Measurements from ENCODE around the gene SRSF4. TPM values are rescaled to one million over a fixed set of nuclear protein-coding genes. Genes with fewer than 3 reads are reported as not detected.
"Not testable (repeated sequence)": the region's sequence is repeated elsewhere in the genome, so short reads cannot be mapped to it uniquely, and the experiment has no call there.

SRSF4 gene
- total RNA-seq, 1 donor from 2014 or later = 34.5 TPM

- FAIRE-seq (peak; percentile 60), DNase-seq (ENCODE audit: low read depth) (no peak)
- Histone ChIP-seq H3K27me3 (ENCODE audit: control insufficient read depth, insufficient read depth, low read length) (no peaks in the 10 kb centered on the region), H3K36me3 (ENCODE audit: control insufficient read depth, insufficient read depth, low read length) (peaks cover 2% of the 10 kb centered on the region), H3K4me3 (ENCODE audit: low read depth, low read length) (no peak overlapping the region)
- no peak for TF ChIP-seq CTCF (IDR thresholded peaks at IDR 0.05; ENCODE audit: insufficient read depth, low read length, severe bottlenecking)
These were observed 42.7 kb upstream of the SRSF4 start for GRCh38 chr1:29224356-29224837.

- FAIRE-seq (no peak), DNase-seq (ENCODE audit: low read depth) (no peak)
- H3K4me3 ChIP-seq (ENCODE audit: low read depth, low read length) = no peak overlapping the region
- no peaks in the 10 kb centered on the region for H3K27me3 ChIP-seq (ENCODE audit: control insufficient read depth, insufficient read depth, low read length)
- TF ChIP-seq CTCF (IDR thresholded peaks at IDR 0.05; ENCODE audit: insufficient read depth, low read length, severe bottlenecking) = no peak
- peaks cover 2% of the 10 kb centered on the region for H3K36me3 ChIP-seq (ENCODE audit: control insufficient read depth, insufficient read depth, low read length)
These were observed 41.8 kb upstream of the SRSF4 start for GRCh38 chr1:29223521-29223920.

- no peak for TF ChIP-seq CTCF (IDR thresholded peaks at IDR 0.05; ENCODE audit: insufficient read depth, low read length, severe bottlenecking)
- Histone ChIP-seq H3K4me3 (ENCODE audit: low read depth, low read length) (no peak overlapping the region), H3K36me3 (ENCODE audit: control insufficient read depth, insufficient read depth, low read length) (peaks cover 2% of the 10 kb centered on the region), H3K27me3 (ENCODE audit: control insufficient read depth, insufficient read depth, low read length) (no peaks in the 10 kb centered on the region)
- DNase-seq (ENCODE audit: low read depth) (no peak), FAIRE-seq (no peak)
These were observed 41.0 kb upstream of the SRSF4 start for GRCh38 chr1:29222686-29223085.

GRCh38 chr1:29222260-29222659 lies 40.6 kb upstream of the SRSF4 start:
- not testable (repeated sequence) for DNase-seq (ENCODE audit: low read depth); H3K36me3 ChIP-seq (ENCODE audit: control insufficient read depth, insufficient read depth, low read length); H3K4me3 ChIP-seq (ENCODE audit: low read depth, low read length); H3K27me3 ChIP-seq (ENCODE audit: control insufficient read depth, insufficient read depth, low read length); FAIRE-seq

- no peaks in the 10 kb centered on the region for H3K27me3 ChIP-seq (ENCODE audit: control insufficient read depth, insufficient read depth, low read length)
- H3K4me3 ChIP-seq (ENCODE audit: low read depth, low read length) = no peak overlapping the region
- DNase-seq (ENCODE audit: low read depth) (no peak), FAIRE-seq (no peak)
- TF ChIP-seq CTCF (IDR thresholded peaks at IDR 0.05; ENCODE audit: insufficient read depth, low read length, severe bottlenecking) = no peak
- peaks cover 4% of the 10 kb centered on the region for H3K36me3 ChIP-seq (ENCODE audit: control insufficient read depth, insufficient read depth, low read length)
These were observed 39.6 kb upstream of the SRSF4 start for GRCh38 chr1:29221296-29221695.

GRCh38 chr1:29218223-29218622 lies 36.5 kb upstream of the SRSF4 start:
- DNase-seq (ENCODE audit: low read depth) = no peak
- FAIRE-seq = no peak
- Histone ChIP-seq H3K36me3 (ENCODE audit: control insufficient read depth, insufficient read depth, low read length) (peaks cover 11% of the 10 kb centered on the region), H3K4me3 (ENCODE audit: low read depth, low read length) (no peak overlapping the region), H3K27me3 (ENCODE audit: control insufficient read depth, insufficient read depth, low read length) (no peaks in the 10 kb centered on the region)
- no peak for TF ChIP-seq CTCF (IDR thresholded peaks at IDR 0.05; ENCODE audit: insufficient read depth, low read length, severe bottlenecking)

Measured in bronchial epithelial cell (primary cell).